Measurements from ENCODE around the gene LMBRD2. TPM values are rescaled to one million over a fixed set of nuclear protein-coding genes. Genes with fewer than 3 reads are reported as not detected.

LMBRD2 gene
- total RNA-seq, 2 donors from 2014 or later: 5.5 to 7.4 TPM

DNA sequence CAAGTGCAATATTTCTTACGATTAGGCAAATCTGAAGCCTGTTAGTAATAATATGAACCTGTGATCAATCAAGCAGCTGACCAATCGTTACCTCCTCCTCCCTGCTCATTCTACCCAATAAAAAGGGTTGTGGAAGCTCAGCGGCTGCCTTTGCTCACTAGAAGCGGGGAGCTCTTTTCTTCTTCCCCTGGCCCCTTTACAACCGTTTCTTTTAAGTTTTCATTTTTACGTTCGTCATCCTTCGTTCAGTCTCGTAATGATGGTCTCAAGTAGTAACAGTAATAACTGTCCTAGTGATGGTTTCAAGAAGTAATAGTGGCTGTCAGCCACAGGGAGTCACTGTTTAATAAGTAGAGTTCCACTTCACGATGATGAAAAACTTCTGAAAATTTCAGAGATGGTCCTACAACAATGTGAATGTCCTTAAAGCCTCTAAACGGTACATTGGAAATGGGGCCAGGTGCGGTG, 91.2 kb downstream of the LMBRD2 start:
- H3K4me1 ChIP-seq (ENCODE audit: control insufficient read depth, insufficient read depth, low read length): peaks cover 4% of the 10 kb centered on the region
- Mint-ChIP-seq H3K36me3 (ENCODE audit: low read depth) (peaks cover 3% of the 10 kb centered on the region), H3K4me1 (peaks cover 17% of the 10 kb centered on the region), H3K9me3 (peaks cover 5% of the 10 kb centered on the region), H3K27ac (no peak overlapping the region), H3K4me3 (no peak overlapping the region), H3K27me3 (ENCODE audit: insufficient read depth) (peaks cover 14% of the 10 kb centered on the region)
- no peak overlapping the region for H3K4me3 ChIP-seq (ENCODE audit: low read length)
- no peaks in the 10 kb centered on the region for H3K9me3 ChIP-seq (ENCODE audit: control insufficient read depth, low read length)
- no peak overlapping the region for H3K9ac ChIP-seq (ENCODE audit: extremely low read depth, low read length, poor library complexity, severe bottlenecking)
- no peaks in the 10 kb centered on the region for H3K36me3 ChIP-seq (ENCODE audit: control insufficient read depth, insufficient read depth, low read length)
- peak; percentile 56 for TF ChIP-seq CTCF (conservative IDR thresholded peaks at IDR 0.05)
- H3K27ac ChIP-seq (ENCODE audit: low read depth, low read length): no peak overlapping the region
- H3K27me3 ChIP-seq (ENCODE audit: control insufficient read depth, insufficient read depth, low read length, poor library complexity, severe bottlenecking): peaks cover 8% of the 10 kb centered on the region
- DNase-seq: no peak
- WGBS, 2 experiments (ENCODE audit: insufficient coverage in 1 of 2, insufficient read length in 1 of 2): 90 to 93% methylated on average over 6 to 12 of the region's 12 CpGs

GRCh38 chr5:36059571-36060419, 91.9 kb downstream of the LMBRD2 start:
- DNase-seq: no peak
- no peak overlapping the region for H3K9ac ChIP-seq (ENCODE audit: extremely low read depth, low read length, poor library complexity, severe bottlenecking)
- no peak overlapping the region for H3K27ac Mint-ChIP-seq
- H3K4me1 ChIP-seq (ENCODE audit: control insufficient read depth, insufficient read depth, low read length): peaks cover 4% of the 10 kb centered on the region
- no peaks in the 10 kb centered on the region for H3K36me3 ChIP-seq (ENCODE audit: control insufficient read depth, insufficient read depth, low read length)
- H3K4me3 ChIP-seq (ENCODE audit: low read length): peak overlapping the region; percentile 26
- peaks cover 1% of the 10 kb centered on the region for H3K27me3 ChIP-seq (ENCODE audit: control insufficient read depth, insufficient read depth, low read length, poor library complexity, severe bottlenecking)
- 81 to 90% methylated on average over 3 to 5 of the region's 5 CpGs for WGBS, 2 experiments (ENCODE audit: insufficient coverage in 1 of 2, insufficient read length in 1 of 2)
- H3K9me3 ChIP-seq (ENCODE audit: control insufficient read depth, low read length): no peaks in the 10 kb centered on the region
- peaks cover 3% of the 10 kb centered on the region for H3K36me3 Mint-ChIP-seq (ENCODE audit: low read depth)
- H3K4me1 Mint-ChIP-seq: peaks cover 17% of the 10 kb centered on the region
- TF ChIP-seq CTCF (conservative IDR thresholded peaks at IDR 0.05): no peak
- H3K4me3 Mint-ChIP-seq: no peak overlapping the region
- no peak overlapping the region for H3K27ac ChIP-seq (ENCODE audit: low read depth, low read length)
- H3K9me3 Mint-ChIP-seq: peaks cover 5% of the 10 kb centered on the region
- peaks cover 8% of the 10 kb centered on the region for H3K27me3 Mint-ChIP-seq (ENCODE audit: insufficient read depth)

DNA sequence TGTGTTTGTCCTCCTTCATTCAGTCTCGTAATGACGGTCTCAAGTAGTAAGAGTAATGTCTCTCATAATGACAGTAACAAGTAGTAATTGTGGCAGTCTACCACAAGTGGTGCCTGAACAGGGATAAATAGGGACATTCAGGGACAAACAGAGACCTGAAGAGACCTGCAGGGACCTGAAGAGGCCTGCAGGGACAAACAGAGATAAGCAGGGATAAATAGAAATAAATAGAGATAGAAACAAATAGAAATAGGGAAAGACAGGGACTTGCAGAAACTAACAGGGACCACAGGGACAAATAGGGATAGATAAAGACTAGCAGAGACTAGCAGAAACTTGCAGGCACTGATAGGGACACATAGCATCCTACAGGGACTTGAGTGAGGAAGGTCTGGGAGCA, 92.9 kb downstream of the LMBRD2 start:
- Histone ChIP-seq H3K36me3 (ENCODE audit: control insufficient read depth, insufficient read depth, low read length) (no peaks in the 10 kb centered on the region), H3K27me3 (ENCODE audit: control insufficient read depth, insufficient read depth, low read length, poor library complexity, severe bottlenecking) (no peaks in the 10 kb centered on the region), H3K9me3 (ENCODE audit: control insufficient read depth, low read length) (no peaks in the 10 kb centered on the region), H3K4me3 (ENCODE audit: low read length) (peak overlapping the region; percentile 28), H3K27ac (ENCODE audit: low read depth, low read length) (no peak overlapping the region), H3K9ac (ENCODE audit: extremely low read depth, low read length, poor library complexity, severe bottlenecking) (no peak overlapping the region), H3K4me1 (ENCODE audit: control insufficient read depth, insufficient read depth, low read length) (peaks cover 4% of the 10 kb centered on the region)
- H3K9me3 Mint-ChIP-seq: peaks cover 5% of the 10 kb centered on the region
- WGBS, 2 experiments (ENCODE audit: insufficient coverage in 1 of 2, insufficient read length in 1 of 2): 71 to 76% methylated on average over 2 of the region's 2 CpGs
- peak overlapping the region; percentile 6 for H3K4me3 Mint-ChIP-seq
- peaks cover 17% of the 10 kb centered on the region for H3K4me1 Mint-ChIP-seq
- peak; percentile 62 for TF ChIP-seq CTCF (conservative IDR thresholded peaks at IDR 0.05)
- H3K27ac Mint-ChIP-seq: no peak overlapping the region
- peaks cover 3% of the 10 kb centered on the region for H3K36me3 Mint-ChIP-seq (ENCODE audit: low read depth)
- DNase-seq: no peak
- H3K27me3 Mint-ChIP-seq (ENCODE audit: insufficient read depth): no peaks in the 10 kb centered on the region

Data from endodermal cell (in vitro differentiated cells).